HG03342 (cell line): ENCODE data around the gene LIG1.
"Not testable (repeated sequence)": the region's sequence is repeated elsewhere in the genome, so short reads cannot be mapped to it uniquely, and the experiment has no call there.

Experiments used
- ATAC-seq: cut with Tn5 transposase; IDR thresholded peaks from one replicate; pipeline ENCODE4 v1.9.1; 2021; ENCODE audit warnings: mild to moderate bottlenecking, moderate library complexity; ENCODE audit not compliant: unreplicated experiment

LIG1 gene

GRCh38 chr19:48122421-48122820, 47.7 kb downstream of the LIG1 start:
- ATAC-seq = no peak

GRCh38 chr19:48121909-48122371, 48.2 kb downstream of the LIG1 start:
- ATAC-seq = no peak

GRCh38 chr19:48121066-48121465, 49.1 kb downstream of the LIG1 start:
- ATAC-seq = no peak

- no peak for ATAC-seq
These were observed 49.6 kb downstream of the LIG1 start for GRCh38 chr19:48120505-48120904.

- no peak for ATAC-seq
These were observed 52.0 kb downstream of the LIG1 start for GRCh38 chr19:48118131-48118517.

GRCh38 chr19:48117515-48118130, 52.5 kb downstream of the LIG1 start:
- no peak for ATAC-seq

GRCh38 chr19:48113190-48113917, 56.8 kb downstream of the LIG1 start:
- no peak for ATAC-seq

GRCh38 chr19:48111280-48111679, 58.9 kb downstream of the LIG1 start:
- no peak for ATAC-seq

GRCh38 chr19:48110350-48110966, 59.7 kb downstream of the LIG1 start, which contains the start of gene PLA2G4C:
PLA2G4C (minus strand) TSS chr19:48110817; CDS start chr19:48106529, 4,288 bp downstream.
- ATAC-seq = peak; percentile 49

- no peak for ATAC-seq
These were observed 61.0 kb downstream of the LIG1 start for GRCh38 chr19:48108997-48109782.

- no peak for ATAC-seq
These were observed 66.2 kb downstream of the LIG1 start for GRCh38 chr19:48103922-48104321.

GRCh38 chr19:48102870-48103751, 67.0 kb downstream of the LIG1 start:
- ATAC-seq = no peak

GRCh38 chr19:48095612-48096175, 74.5 kb downstream of the LIG1 start:
- no peak for ATAC-seq

GRCh38 chr19:48094855-48095203, 75.3 kb downstream of the LIG1 start:
- ATAC-seq = no peak

- no peak for ATAC-seq
These were observed 75.9 kb downstream of the LIG1 start for GRCh38 chr19:48094129-48094854.

- ATAC-seq = not testable (repeated sequence)
These were observed 78.9 kb downstream of the LIG1 start for GRCh38 chr19:48091111-48091718.

GRCh38 chr19:48090281-48090802, 79.8 kb downstream of the LIG1 start:
- no peak for ATAC-seq

- not testable (repeated sequence) for ATAC-seq
These were observed 81.2 kb downstream of the LIG1 start for GRCh38 chr19:48088991-48089390.
